Activated CD4-positive, alpha-beta T cell treated with anti-CD3 and anti-CD28 coated beads for 1 hour (primary cell): ENCODE measurements around the gene SLC30A10.
"Not testable (repeated sequence)": the region's sequence is repeated elsewhere in the genome, so short reads cannot be mapped to it uniquely, and the experiment has no call there.

ENCODE experiments used
- DNase-seq: peaks from one replicate; pipeline ENCODE4 v3.0.0-alpha.2; 2020

Gene SLC30A10

GRCh38 chr1:219885680-219886079, 42.7 kb downstream of the SLC30A10 start:
- DNase-seq = no peak

- DNase-seq = no peak
Observed at GRCh38 chr1:219883400-219884332, 44.7 kb downstream of the SLC30A10 start.

GRCh38 chr1:219882755-219883154, 45.6 kb downstream of the SLC30A10 start:
- DNase-seq = no peak

GRCh38 chr1:219882096-219882495, 46.3 kb downstream of the SLC30A10 start:
- DNase-seq = no peak

- no peak for DNase-seq
Observed at GRCh38 chr1:219880765-219881457, 47.4 kb downstream of the SLC30A10 start.

GRCh38 chr1:219876798-219877209, 51.6 kb downstream of the SLC30A10 start:
- no peak for DNase-seq

- DNase-seq = no peak
Observed at GRCh38 chr1:219875860-219876259, 52.5 kb downstream of the SLC30A10 start.

- not testable (repeated sequence) for DNase-seq
Observed at GRCh38 chr1:219872538-219872937, 55.8 kb downstream of the SLC30A10 start.

GRCh38 chr1:219871427-219872057, 56.8 kb downstream of the SLC30A10 start:
- no peak for DNase-seq

- DNase-seq = not testable (repeated sequence)
Observed at GRCh38 chr1:219868615-219869014, 59.7 kb downstream of the SLC30A10 start.
